A673 (cell line): Measurements from ENCODE around the gene C19orf12. TPM values are rescaled to one million over a fixed set of nuclear protein-coding genes. Genes with fewer than 3 reads are reported as not detected.

Experiments used
- BruUV-seq: library from RNA; stranded (reverse); fragments of 400-500 nt; replicated peaks from 2 replicates; lab custom pipeline; 2021; lab: Mats Ljungman, UMichigan
- CTCF ChIA-PET: fragments of 300-600 bp; sonication (Branson Sonifier 250); formaldehyde crosslinking; loops from one replicate; lab custom pipeline; 2022; ENCODE audit warnings: antibody characterized with exemption; lab: Charles Lee
- POLR2A ChIA-PET: fragments of 300-600 bp; sonication (Branson Sonifier 250); formaldehyde crosslinking; loops from one replicate; lab custom pipeline; 2022; ENCODE audit warnings: antibody characterized with exemption; ENCODE audit not compliant: low non-redundant PET; lab: Charles Lee
- DNase-seq: peaks from one replicate; pipeline ENCODE4 v3.0.0-alpha.2; 2015; ENCODE audit warnings: low spot score
- H3K27ac ChIP-seq: fragments of 200-600 bp; sonication (generic); 2 replicates; pipeline ENCODE4 v1.5.1; 2016; ENCODE audit warnings: mixed run types, low read depth, mild to moderate bottlenecking, mixed read lengths, antibody characterized with exemption, low read length; ENCODE audit not compliant: poor library complexity, severe bottlenecking
- H3K27me3 ChIP-seq: fragments of 200-600 bp; sonication (generic); replicated peaks from 2 replicates; pipeline ENCODE4 v1.6.1; 2017; ENCODE audit warnings: mixed run types, low read depth, mild to moderate bottlenecking, mixed read lengths, antibody characterized with exemption, low read length; ENCODE audit not compliant: insufficient read depth, poor library complexity
- H3K36me3 ChIP-seq: fragments of 200-600 bp; sonication (generic); 2 replicates; pipeline ENCODE4 v1.6.1; 2016; ENCODE audit warnings: mixed run types, mild to moderate bottlenecking, mixed read lengths, antibody characterized with exemption, low read length; ENCODE audit not compliant: insufficient read depth, poor library complexity, severe bottlenecking
- H3K4me1 ChIP-seq: fragments of 200-600 bp; sonication (generic); 2 replicates; pipeline ENCODE4 v1.6.1; 2017; ENCODE audit warnings: mixed run types, mild to moderate bottlenecking, mixed read lengths, antibody characterized with exemption, low read length; ENCODE audit not compliant: insufficient read depth, poor library complexity, severe bottlenecking
- H3K4me3 ChIP-seq: fragments of 200-600 bp; sonication (generic); 2 replicates; pipeline ENCODE4 v1.5.1; 2016; ENCODE audit warnings: low read depth, mixed run types, mild to moderate bottlenecking, mixed read lengths, low read length; ENCODE audit not compliant: poor library complexity, severe bottlenecking
- H3K9me3 ChIP-seq: fragments of 200-600 bp; sonication (generic); 2 replicates; pipeline ENCODE4 v1.6.1; 2016; ENCODE audit warnings: mixed run types, low read depth, mild to moderate bottlenecking, mixed read lengths, antibody characterized with exemption, low read length; ENCODE audit not compliant: poor library complexity, severe bottlenecking
- CTCF ChIP-seq: fragments of 300-800, 200-600 bp; sonication (generic); conservative IDR thresholded peaks from 2 replicates; pipeline ENCODE4 v1.5.1; 2017; ENCODE audit warnings: low read depth, mild to moderate bottlenecking, antibody characterized with exemption, low read length, moderate library complexity, mixed read lengths
- EZH2 ChIP-seq: fragments of 200-600 bp; sonication (generic); IDR thresholded peaks from 2 replicates; pipeline ENCODE4 v1.6.1; 2017; ENCODE audit warnings: borderline replicate concordance, low read depth, mild to moderate bottlenecking, mixed read lengths, antibody characterized with exemption, low read length; ENCODE audit not compliant: poor library complexity, severe bottlenecking
- intact Hi-C: fragments of 100-400 bp; cut with micrococcal nuclease; formaldehyde crosslinking; loops from one replicate; pipeline ENCODE4 v1.10.0; 2022; ENCODE audit not compliant: unreplicated experiment
- total RNA-seq: library from RNA; stranded (reverse); gene quantifications from 2 replicates; pipeline ENCODE4 v1.2.3, GENCODE V29; 2021

Gene C19orf12
- total RNA-seq, 1 experiment from 2014 or later = 26.8 TPM

- Histone ChIP-seq H3K36me3 (no peaks in the 10 kb centered on the region), H3K27ac (no peak overlapping the region), H3K4me1 (peaks cover 18% of the 10 kb centered on the region), H3K27me3 (peaks cover 22% of the 10 kb centered on the region), H3K4me3 (peak overlapping the region; percentile 49), H3K9me3 (no peaks in the 10 kb centered on the region)
- TF ChIP-seq CTCF (no peak), EZH2 (no peak)
- DNase-seq = no peak
- ChIA-PET CTCF (no interaction called here), POLR2A (no interaction called here)
- intact Hi-C loops = no loop called here
- no TSS peak for BruUV-seq
These were observed 50.3 kb downstream of the C19orf12 start for GRCh38 chr19:29664753-29665214.

- H3K27me3 ChIP-seq = peaks cover 22% of the 10 kb centered on the region
- TF ChIP-seq CTCF (no peak), EZH2 (no peak)
- ChIA-PET POLR2A (no interaction called here), CTCF (no interaction called here)
- H3K36me3 ChIP-seq = no peaks in the 10 kb centered on the region
- BruUV-seq = no TSS peak
- intact Hi-C loops = no loop called here
- no peak overlapping the region for H3K27ac ChIP-seq
- H3K4me1 ChIP-seq = peaks cover 18% of the 10 kb centered on the region
- no peak overlapping the region for H3K4me3 ChIP-seq
- no peak for DNase-seq
- H3K9me3 ChIP-seq = no peaks in the 10 kb centered on the region
These were observed 51.0 kb downstream of the C19orf12 start for GRCh38 chr19:29663861-29664752.

- BruUV-seq = no TSS peak
- no peaks in the 10 kb centered on the region for H3K9me3 ChIP-seq
- DNase-seq = no peak
- TF ChIP-seq CTCF (no peak), EZH2 (no peak)
- H3K4me1 ChIP-seq = peaks cover 18% of the 10 kb centered on the region
- H3K4me3 ChIP-seq = no peak overlapping the region
- POLR2A ChIA-PET = no interaction called here
- CTCF ChIA-PET = interaction anchor here (0.6 kb wide), 1 partner anchor 184 kb away, joined by 3 read pairs; no protein-coding TSS in a partner anchor
- no peaks in the 10 kb centered on the region for H3K36me3 ChIP-seq
- H3K27me3 ChIP-seq = peaks cover 22% of the 10 kb centered on the region
- no peak overlapping the region for H3K27ac ChIP-seq
- intact Hi-C loops = no loop called here
These were observed 52.3 kb downstream of the C19orf12 start for GRCh38 chr19:29662604-29663404.
